Psoas muscle (tissue), 8 donors: Measurements from ENCODE around the gene GTF2H4. TPM values are rescaled to one million over a fixed set of nuclear protein-coding genes. Genes with fewer than 3 reads are reported as not detected.
"Not testable (repeated sequence)": the region's sequence is repeated elsewhere in the genome, so short reads cannot be mapped to it uniquely, and the experiment has no call there.

ENCODE experiments used
- ATAC-seq, 4 donors: fragments of 200-7000 bp; cut with Tn5 transposase; one replicate each; pipeline ENCODE4 v1.9.1; 2020; ENCODE audit warnings: moderate library complexity in 3 of 4, mild to moderate bottlenecking in 2 of 4
- DNase-seq, 2 donors: peaks; one replicate each; pipeline ENCODE4 v3.0.0-alpha.2; 2020
- H3K27ac ChIP-seq: fragments of 200-600 bp; one replicate; pipeline ENCODE4 v1.8.0; 2022
- H3K27me3 ChIP-seq, 3 donors: fragments of 200-600 bp in 1 of 3; one replicate each; pipeline versions ENCODE4 v1.6.1 to v1.8.0; 2013 to 2022; ENCODE audit warnings: low read length in 2 of 3, mild to moderate bottlenecking in 2 of 3, moderate library complexity in 1 of 3; ENCODE audit not compliant: insufficient read depth in 3 of 3
- H3K36me3 ChIP-seq, 2 donors: fragments of 200-600 bp in 1 of 2; one replicate each; pipeline versions ENCODE4 v1.6.1 to v1.8.0; 2013 to 2022; ENCODE audit warnings: low read depth in 1 of 2, mild to moderate bottlenecking in 1 of 2, moderate library complexity in 1 of 2; ENCODE audit not compliant: insufficient read depth in 1 of 2
- H3K4me1 ChIP-seq: fragments of 200-600 bp; one replicate; pipeline ENCODE4 v1.8.0; 2022
- H3K4me3 ChIP-seq: fragments of 200-600 bp; one replicate; pipeline ENCODE4 v1.8.0; 2022; ENCODE audit warnings: mild to moderate bottlenecking
- H3K9me3 ChIP-seq: fragments of 200-600 bp; one replicate; pipeline ENCODE4 v1.8.0; 2022
- CTCF ChIP-seq: fragments of 200-600 bp; IDR thresholded peaks from one replicate; pipeline ENCODE4 v1.8.0; 2022; ENCODE audit warnings: antibody characterized with exemption
- WGBS, 3 donors: extraction: QIAGEN DNeasy Blood & Tissue Kit; methylation state at CpG; one replicate each; pipeline versions ENCODE4 v1.1.6 to v1.1.7; 2013; 5-methylcytosine and 5-hydroxymethylcytosine counted together
- intact Hi-C, 2 donors: fragments of 100-400 bp; cut with DNase I; formaldehyde crosslinking; loops; one replicate each; pipeline versions ENCODE4 v1.11.0 to v1.14.2; 2022
- long read RNA-seq, 2 donors: library from polyadenylated mRNA; unstranded; transcript quantifications; one replicate each; pipeline ENCODE4 v2.0.0, GENCODE V29; 2021
- polyA plus RNA-seq, 3 donors: library from polyadenylated mRNA; stranded (reverse); fragments of 200-250 nt; gene quantifications; one replicate each; pipeline ENCODE4 v1.2.3, GENCODE V29; 2013
- total RNA-seq, 4 donors: library from RNA; stranded (reverse); fragmentation: NEBNext Ultra II Directional in 2 of 4; extraction: Animal tissue kit (Norgen Biotek cat#: 25700) in 2 of 4; gene quantifications; one replicate each; pipeline versions ENCODE4 v1.2.1 to v1.2.4, GENCODE V29; 2021 to 2023
- donor health status: healthy with polysubstance abuse.
- donor health status: DM: no; HTN: no; CAD: no; lungs with moderate emphysema.
- donor health status: Bipolar disorder and iron deficiency.
- donor health status: healthy.
- donor health status: DM: yes; HTN: yes; CAD: no.
- donor health status: DM: no; HTN: no; CAD: no.
- donor health status: DM: no; HTN: no; CAD: no.
- donor health status: DM: yes; HTN: yes; CAD: no.

GTF2H4 gene
- total RNA-seq (10 to 100 TPM; 13.3 to 21.3 (median 15.8) TPM), polyA plus RNA-seq (10 to 100 TPM; 18.9 to 30.8 (median 26.4) TPM)
- long read RNA-seq, donor 1, partial matches to known transcripts = 2 of 3 reads
- long read RNA-seq, donor 1, other reads (novel, unspliced or antisense) = 0 of 3 reads
- long read RNA-seq, donor 2, partial matches to known transcripts = 1 of 2 reads
- long read RNA-seq, donor 2, other reads (novel, unspliced or antisense) = 0 of 2 reads

GRCh38 chr6:30907758-30908591 is at the start of gene GTF2H4:
Gene GTF2H4, plus strand, starts transcription at chr6:30908207.
- DNase-seq = peak; percentile 96 to 98
- no peaks in the 10 kb centered on the region for H3K9me3 ChIP-seq
- WGBS, 3 donors = 0 to 1% (median 1%) methylated on average over 49 of the region's 49 CpGs
- peaks cover 9% of the 10 kb centered on the region for H3K4me1 ChIP-seq
- no peaks in the 10 kb centered on the region for H3K27me3 ChIP-seq
- H3K27ac ChIP-seq = peak within 1 kb of the TSS; percentile 74
- peak; percentile 93 to 98 (median 97) for ATAC-seq
- no peak for TF ChIP-seq CTCF
- intact Hi-C loops = no loop called here
- peaks cover 4 to 36% of the 10 kb centered on the region in 2 donors for H3K36me3 ChIP-seq
- peak within 1 kb of the TSS; percentile 84 for H3K4me3 ChIP-seq

- intact Hi-C loops, H3K27ac ChIP-seq, H3K4me1 ChIP-seq, H3K9me3 ChIP-seq, H3K4me3 ChIP-seq, H3K27me3 ChIP-seq, ATAC-seq, H3K36me3 ChIP-seq, DNase-seq: not testable (repeated sequence)
- WGBS, 3 donors = 92 to 100% (median 99%) methylated on average over 4 of the region's 4 CpGs
These were observed 48.3 kb upstream of the GTF2H4 start for GRCh38 chr6:30859726-30860125.

- ATAC-seq (no peak), DNase-seq (no peak)
- TF ChIP-seq CTCF = no peak
- H3K36me3 ChIP-seq = no peaks in the 10 kb centered on the region
- H3K27me3 ChIP-seq = no peaks in the 10 kb centered on the region
- intact Hi-C loops = no loop called here
- no peak overlapping the region for H3K4me3 ChIP-seq
- peaks cover 6% of the 10 kb centered on the region for H3K4me1 ChIP-seq
- WGBS, 3 donors = 75 to 79% (median 78%) methylated on average over 3 of the region's 3 CpGs
- H3K9me3 ChIP-seq = no peaks in the 10 kb centered on the region
- H3K27ac ChIP-seq = no peak overlapping the region
These were observed 46.6 kb upstream of the GTF2H4 start for GRCh38 chr6:30861257-30862048.

GRCh38 chr6:30862156-30862875 is 45.7 kb upstream of the GTF2H4 start:
- 68 to 80% (median 72%) methylated on average over 10 of the region's 10 CpGs for WGBS, 3 donors
- H3K4me1 ChIP-seq = peaks cover 1% of the 10 kb centered on the region
- H3K27ac ChIP-seq = no peak overlapping the region
- intact Hi-C loops = no loop called here
- H3K9me3 ChIP-seq = no peaks in the 10 kb centered on the region
- no peak for DNase-seq
- TF ChIP-seq CTCF = no peak
- H3K36me3 ChIP-seq = no peaks in the 10 kb centered on the region
- no peak for ATAC-seq
- H3K27me3 ChIP-seq = no peaks in the 10 kb centered on the region
- no peak overlapping the region for H3K4me3 ChIP-seq
